HG02885 (cell line): Measurements from ENCODE around the gene DEPDC5.

Source experiments
- ATAC-seq: cut with Tn5 transposase; IDR thresholded peaks from one replicate; pipeline ENCODE4 v1.9.1; 2021; ENCODE audit warnings: mild to moderate bottlenecking; ENCODE audit not compliant: unreplicated experiment, poor library complexity

DEPDC5 gene

DNA sequence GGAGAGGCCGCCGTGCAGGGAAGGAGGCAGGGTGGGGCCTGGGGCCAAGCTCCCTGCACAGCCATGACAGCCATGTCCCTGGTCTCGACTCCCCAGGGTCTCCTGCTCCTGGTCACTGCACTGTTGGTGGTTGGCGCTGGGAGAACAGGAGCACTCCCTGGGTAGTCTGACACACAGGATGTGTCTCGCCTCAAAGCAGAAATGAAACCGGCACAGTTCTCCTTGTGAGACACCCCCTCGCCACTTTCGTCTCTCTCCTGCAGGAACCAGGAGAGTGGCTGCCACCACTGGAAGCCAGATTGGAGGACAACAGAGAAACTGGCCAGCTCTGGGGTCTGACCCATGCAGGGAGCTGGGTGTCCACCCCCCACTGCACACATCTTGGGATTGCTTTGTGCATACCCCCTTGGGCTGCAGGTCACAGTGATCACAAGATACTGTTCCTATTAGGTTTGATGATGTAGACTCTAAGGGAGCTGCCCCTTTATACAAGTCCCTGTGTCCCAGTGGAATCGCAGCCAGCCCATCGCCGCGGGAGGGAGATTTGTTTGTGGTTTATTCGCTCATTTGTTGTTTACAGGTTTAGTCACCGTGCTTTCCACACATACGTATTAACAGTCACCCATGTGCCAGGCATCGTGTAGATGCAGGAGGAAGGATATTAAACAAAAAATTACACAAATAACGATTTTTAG is 163.6 kb downstream of the DEPDC5 start:
- ATAC-seq: no peak

DNA sequence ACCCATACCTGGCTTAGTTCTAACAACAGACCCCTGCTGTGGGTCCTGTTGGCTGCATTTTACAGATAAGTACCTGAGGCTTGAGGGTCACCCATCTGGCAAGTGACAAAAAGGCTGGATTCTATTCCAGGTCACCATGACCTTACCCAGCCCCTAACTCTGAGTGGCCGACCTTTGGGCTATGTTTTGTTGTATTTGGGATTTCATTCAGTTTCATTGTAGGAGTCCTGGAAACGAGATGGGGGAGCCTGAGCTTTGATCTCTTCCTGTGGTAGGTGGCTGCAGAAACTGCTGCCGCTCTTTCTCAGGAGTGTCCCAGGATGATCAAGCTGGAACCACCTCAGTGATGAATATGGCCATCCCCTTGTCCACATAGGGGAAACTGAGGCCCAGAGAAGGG is 165.9 kb downstream of the DEPDC5 start:
- no peak for ATAC-seq

DNA sequence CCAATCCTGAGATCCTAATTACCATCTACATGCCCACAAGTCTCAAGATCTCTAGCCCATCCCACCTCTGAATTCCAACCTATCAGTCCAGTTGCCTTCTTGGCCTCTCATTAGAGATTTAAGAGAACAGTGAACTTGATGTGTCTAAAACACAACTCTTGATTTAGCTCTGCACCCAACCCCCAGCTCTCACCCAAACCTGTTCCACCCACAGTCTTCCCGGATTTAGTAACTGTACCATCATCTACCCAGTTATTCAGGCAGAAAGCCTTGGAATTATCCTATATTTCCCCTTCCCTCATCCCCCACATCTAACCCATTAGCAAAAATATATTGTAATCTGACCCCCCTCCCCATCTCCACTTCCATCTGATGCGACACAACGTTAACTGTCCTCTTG is 166.5 kb downstream of the DEPDC5 start:
- no peak for ATAC-seq

DNA sequence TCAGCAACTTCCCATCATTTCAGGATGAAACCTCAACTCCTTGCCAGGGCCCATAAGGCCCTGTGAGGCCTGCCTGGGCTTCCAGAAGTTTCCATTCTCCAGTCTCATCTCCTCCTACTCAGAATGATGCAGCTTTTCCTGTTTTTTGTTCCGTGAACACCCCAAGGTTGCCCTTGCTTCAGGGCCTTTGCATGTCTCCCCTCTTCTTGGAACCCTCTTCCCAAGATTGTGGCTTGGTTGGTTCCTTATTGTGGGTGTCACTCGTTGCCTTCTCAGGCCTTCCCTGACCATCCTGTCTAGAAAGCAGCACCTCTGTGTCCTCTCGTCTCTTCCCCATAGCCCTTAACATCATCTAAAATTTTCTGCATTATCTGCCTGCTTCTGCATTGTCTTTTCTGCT is 167.3 kb downstream of the DEPDC5 start:
- ATAC-seq: no peak

DNA sequence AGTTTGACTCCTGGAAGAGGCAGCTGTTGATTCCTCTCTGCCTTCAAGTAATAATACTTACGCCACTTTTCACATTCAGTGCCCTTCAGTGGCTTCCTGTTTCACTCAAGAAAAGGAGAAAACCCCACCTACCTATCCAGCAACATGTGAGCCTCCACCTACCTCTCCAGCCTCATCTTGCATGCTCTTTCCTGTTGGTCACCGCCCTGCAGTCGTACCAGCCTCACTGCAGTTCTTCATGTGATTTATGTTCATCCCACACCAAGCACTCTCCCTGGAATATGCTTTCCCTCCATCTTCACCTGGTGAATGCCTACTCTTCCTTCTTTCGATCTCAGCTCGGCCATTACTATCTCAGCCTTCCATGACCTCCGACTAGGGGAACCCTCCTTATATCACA is 168.7 kb downstream of the DEPDC5 start:
- ATAC-seq: no peak

DNA sequence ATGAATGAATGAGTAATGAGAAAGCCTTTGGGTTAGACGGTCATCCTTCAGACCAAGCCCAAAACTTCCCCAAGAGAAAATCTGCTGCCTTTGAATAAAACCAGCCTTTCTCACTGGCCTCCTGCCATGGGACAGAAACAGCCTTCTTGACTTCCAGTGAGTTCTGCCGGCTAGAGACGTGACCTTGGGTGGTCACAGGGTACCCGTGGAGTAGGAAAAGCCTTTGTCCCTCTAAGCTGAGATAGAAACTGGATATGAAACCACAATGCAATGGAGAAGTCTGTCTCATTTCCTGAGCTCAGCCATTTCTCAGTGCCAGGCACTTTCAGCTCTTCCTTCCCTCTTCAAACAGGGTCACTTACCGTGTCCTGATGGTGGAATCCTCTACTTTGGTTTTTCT is 169.3 kb downstream of the DEPDC5 start:
- no peak for ATAC-seq

DNA sequence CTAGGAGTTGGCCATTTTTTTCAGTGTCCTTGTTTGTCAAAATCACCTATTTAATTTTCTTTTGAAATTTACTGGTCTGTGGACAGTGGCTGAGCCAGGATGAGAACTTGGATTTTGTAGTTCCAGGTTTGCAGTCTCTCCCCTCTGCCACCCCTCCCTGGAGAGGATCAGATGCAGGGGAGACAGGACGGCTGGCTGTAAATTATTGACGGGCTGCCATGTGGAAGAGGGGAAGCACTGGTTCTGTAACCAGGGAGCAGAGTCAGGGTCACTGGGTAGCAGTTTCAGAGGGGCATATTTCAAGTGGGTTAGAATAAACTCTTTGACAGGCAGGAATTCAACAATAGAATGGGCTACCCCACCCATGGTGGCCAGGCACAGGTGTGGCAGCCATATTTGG is 169.9 kb downstream of the DEPDC5 start:
- ATAC-seq: no peak

DNA sequence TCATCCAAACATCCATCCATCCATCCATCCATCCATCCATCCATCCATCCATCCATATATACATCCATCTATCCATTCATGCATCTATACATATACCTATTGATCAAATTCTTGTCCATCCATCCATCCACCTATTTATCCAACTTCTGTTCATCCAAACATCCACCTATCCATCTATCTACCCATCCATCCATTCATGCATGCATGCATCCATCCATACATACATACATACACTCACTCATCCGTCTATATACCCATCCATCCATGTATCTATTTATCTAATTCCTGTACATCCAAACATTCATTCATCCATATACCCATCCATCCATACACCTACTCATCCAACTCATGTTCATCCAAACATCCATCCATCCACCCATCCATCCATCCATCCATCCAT is 171.2 kb downstream of the DEPDC5 start:
- ATAC-seq: no peak

DNA sequence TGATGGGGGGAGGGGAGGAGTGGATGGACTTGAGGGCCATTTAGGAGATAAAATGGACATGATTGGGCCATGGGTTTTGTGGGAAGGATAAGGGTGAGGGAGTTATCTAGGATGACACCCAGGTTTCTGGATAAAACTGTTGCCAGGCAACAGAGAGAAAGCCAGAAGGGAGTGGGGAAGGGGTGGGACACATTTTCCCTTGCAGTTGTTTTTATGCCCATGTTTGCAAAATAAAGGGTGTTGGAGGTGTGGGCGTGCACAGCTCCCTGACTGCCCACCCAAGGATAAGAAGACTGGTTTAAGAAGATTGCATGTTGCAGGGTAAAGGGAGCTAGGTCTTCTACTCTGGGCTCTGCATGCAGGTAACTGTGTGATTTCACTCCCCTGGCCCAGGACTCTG is 172.2 kb downstream of the DEPDC5 start:
- ATAC-seq: no peak

DNA sequence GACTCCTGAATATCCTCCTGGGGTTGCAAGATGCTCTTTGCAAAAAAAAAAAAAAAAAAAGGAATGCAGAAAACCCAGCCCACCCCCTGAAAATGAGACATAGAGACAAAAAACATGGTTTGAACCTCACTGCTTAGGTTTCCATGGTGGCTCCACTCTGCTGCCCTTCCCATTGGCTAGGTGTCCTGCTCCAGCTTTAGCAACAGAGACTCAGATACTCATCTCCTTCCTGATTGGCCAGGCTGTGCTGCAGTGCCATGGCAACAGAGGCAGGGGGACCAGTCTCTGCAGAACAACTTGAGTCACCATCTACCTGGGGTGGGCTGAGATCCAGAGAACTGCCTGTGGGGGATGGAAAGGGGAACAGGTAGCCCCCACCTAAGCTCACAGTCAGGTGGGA is 173.2 kb downstream of the DEPDC5 start:
- ATAC-seq: no peak

DNA sequence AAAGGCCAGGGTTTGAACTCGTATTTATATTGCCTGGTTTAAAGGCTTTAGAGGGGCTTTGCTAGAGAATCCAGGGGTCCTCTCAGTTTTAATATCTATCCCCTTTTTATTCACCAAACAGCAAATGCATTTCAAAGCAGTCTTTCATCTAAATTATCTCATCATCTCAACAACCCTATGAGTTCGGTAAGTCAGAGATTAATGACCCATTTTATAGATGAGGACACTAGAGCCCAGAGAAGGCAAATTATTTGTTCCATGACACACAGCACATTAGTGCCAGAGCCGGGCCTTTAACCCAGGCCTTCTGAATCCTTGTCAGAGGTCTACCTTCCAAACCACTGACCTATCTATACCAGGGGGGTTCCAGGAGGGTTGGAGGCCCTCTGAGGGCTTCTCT is 173.7 kb downstream of the DEPDC5 start:
- ATAC-seq: no peak

DNA sequence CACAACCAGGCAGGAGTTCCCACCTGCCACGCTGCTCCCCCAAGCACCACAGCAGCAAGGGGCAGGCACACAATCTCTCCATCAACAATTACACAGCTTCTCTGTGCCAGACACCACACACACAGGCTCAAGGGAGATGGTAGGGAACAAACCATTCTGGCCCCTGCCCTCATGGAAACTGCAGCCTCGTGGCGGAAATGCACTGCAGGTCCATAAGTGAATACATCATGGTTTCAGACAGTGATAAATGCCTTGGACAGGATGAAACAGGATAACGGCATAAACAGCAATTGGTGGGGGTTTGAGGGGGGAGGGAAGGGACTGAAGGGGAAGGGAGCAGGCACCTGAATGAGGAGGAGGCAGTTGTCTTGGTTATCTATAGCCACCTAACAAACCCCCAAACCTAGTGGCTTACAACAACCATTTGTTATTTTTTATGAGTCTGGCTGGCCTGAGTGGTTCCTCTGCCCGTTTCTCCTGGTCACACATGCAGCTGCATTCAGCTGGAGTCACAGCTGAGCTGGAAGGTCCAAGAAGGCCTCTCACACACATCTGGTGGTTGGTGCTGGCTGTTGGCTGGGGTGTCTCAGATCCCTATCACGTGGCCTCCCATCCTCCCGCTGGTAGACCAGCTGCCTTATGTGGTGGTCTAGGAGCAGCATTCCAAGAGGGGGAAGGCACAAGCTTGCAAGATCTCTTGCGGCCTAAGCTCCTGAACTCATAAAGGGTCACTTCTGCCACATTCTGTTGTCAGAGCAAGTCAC is 175.5 kb downstream of the DEPDC5 start:
- ATAC-seq: no peak

DNA sequence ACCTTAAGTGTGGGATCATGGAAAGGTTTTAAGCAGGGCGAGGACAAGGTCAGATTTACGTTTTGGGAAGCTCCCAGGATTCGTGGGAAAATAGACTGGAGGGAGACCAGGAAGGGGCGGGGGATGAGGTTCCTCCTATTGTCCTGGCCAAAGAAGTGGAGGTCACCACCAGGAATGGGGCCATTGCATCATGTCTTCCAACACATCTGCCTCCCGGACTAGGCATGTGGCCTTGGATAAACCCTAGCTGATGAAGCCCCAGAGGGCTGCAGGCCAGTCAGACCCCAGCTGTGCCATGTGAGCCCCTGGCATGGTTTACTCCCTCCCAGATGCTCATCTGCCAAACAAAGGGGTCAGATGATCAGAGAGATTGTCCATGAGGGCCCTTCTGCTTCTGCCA is 179.0 kb downstream of the DEPDC5 start:
- no peak for ATAC-seq

DNA sequence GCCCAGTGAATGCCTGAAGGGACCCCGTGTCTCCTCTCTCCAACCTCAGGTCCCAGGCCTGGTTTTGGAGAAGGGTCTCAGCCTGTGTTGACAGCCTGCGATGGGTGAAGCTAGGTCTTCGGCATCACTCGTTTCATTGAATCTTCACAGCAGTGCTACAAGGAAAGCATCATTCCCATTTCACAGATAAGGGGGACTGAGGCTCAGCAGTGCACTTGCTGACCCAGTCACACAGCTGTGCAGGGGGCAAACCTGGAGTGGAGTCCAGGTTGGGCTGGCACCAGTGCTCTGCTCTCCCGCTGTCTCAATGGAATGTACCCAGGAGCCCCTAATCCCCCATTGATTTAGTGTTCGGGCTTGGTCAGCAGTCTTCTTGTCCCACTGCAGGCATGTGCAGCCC is 179.6 kb downstream of the DEPDC5 start:
- ATAC-seq: no peak

DNA sequence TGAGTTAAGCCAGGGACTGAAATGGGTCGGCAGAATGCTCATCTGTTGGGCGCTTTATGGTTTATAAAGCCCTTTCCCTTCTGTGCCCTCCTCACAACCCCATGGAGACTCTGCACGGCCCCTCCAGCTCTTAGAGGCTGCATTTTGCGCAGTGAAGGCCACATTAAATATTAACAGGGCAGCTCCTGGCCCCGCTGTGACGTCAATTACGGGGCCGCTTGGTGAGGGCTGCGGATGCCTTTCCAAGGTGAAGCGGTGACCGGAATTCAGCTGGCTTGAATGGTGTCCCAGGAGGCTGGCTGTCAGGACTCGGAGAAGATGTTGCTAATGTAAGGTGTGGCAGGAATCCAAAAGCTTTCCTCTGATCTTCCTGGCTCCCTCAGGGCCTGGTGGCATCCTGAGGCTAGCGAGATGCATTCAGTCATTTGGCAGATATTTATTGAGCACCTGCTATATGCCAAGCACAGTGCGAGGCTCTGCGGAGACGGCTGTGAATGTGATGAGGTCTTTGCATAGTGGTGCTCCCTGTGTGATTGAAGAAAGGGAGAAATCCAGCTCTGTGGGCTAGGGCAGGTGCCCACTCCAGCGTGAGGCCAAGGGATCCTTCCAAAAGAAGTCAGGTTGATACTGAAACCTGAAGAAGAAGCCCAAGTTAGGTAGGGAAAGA is 180.1 kb downstream of the DEPDC5 start:
- ATAC-seq: no peak

DNA sequence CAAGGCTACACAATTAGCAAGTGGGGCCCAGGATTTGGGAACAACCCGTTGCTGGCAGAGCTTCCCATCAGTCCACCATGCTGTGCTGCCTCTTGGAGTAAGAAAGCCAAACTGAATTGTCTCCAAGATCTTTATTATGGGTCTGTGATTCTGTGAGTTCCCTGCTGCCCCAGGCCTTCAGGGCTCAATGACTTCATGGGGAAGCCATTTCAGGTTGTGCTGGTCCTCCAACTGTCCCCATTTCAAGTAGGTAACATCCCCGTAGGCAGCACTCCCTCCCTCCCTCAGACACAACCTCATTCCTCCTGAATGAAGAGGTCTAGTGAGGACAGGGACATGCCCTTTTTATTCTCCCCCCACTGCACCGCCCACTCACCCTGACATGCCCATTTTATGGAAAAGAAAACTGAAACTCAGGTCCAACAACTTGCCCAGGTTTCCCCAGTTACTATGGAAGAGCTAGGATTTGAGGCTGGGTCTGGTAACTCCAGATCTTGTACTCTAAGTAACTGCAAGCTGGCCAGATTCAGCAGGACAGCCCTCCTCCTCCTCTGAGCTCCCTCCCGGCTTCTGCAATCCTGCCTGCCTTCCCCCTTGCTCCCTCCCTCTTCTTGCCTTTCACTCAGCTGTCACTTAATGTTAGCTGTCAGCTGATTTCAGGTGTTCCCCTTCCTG is 182.3 kb downstream of the DEPDC5 start:
- ATAC-seq: no peak

DNA sequence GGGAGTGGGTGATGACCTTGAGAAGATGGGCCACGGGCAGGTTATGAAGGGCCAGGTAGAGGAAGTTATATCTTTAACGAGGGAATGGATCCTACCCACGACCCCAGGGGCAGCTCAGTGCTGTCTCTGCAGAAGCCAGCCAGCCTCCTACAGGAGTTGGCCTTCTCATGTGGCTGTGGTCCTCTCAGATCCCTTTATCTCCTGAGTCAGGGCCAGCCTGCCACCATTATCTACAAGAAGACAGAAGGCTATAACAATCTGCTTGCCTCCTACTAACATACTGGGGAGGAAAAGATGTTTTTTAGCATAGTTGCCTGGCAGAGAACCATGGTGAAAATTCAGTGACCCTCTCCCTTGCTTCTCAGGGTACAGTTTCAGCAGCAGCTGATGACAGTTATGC is 183.5 kb downstream of the DEPDC5 start:
- ATAC-seq: no peak

DNA sequence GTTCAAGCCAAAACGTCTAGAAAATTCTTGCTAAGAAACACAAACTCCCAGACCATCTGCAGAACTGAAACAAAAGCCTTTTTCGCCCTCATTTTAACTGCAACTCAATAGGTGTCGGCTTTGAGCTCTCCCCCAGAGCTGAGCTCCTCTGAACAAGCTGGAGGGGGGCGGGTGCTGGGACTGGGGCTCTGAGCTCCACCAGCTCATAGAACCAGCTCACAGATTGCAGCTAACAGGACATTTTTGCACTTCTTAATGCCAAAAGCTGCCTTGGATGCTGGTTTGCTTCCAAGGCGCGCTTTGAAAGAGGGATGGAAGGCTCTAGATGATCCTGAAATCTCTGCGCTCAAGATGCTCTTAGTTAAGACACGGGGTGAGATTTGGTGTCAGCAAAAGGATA is 184.5 kb downstream of the DEPDC5 start:
- ATAC-seq: no peak

DNA sequence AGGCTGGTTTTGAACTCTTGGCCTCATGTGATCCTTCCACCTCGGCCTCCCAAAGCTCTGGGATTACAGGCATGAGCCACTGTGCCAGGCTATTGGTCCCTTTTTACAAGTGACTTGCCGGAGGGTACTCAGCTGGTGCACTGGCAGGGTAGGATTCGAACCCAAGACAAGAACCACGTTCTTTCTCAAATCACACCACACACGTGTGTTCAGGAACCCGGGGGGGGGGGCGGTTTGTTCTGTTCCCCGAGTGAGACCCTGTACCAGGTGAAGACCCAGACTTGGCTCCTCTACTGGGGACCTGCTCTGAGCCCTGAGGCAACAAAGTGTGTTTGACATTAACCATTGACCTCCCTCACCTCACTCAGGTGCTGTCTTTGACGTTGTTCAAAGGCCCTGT is 186.7 kb downstream of the DEPDC5 start:
- ATAC-seq: no peak

DNA sequence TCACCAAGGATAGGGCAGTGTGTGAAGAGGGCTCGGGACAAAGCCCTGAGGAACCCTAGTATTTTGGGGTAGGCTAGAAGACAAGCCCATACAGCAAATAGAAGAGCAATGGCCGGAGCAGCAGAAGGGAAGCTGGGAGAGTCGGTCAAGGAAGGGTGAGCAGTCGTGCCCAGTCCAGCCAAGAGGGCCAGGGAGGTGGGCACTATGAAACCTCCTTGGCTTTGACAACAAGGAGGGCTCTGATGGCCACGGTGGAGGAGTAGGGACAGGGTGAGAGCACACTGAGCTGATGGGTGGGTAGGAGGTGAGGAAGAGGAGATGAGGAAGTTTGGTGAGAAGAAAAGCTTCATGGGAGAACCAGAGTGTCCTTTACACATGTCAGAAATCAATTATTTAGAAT is 188.3 kb downstream of the DEPDC5 start:
- no peak for ATAC-seq
